ENCODE data around the gene POLE2. TPM values are rescaled to one million over a fixed set of nuclear protein-coding genes. Genes with fewer than 3 reads are reported as not detected.
"Not testable (repeated sequence)": the region's sequence is repeated elsewhere in the genome, so short reads cannot be mapped to it uniquely, and the experiment has no call there.

Gene POLE2
- total and polyA plus RNA-seq, 10 donors, result 1.8 to 7.4 (median 3.7) TPM

DNA sequence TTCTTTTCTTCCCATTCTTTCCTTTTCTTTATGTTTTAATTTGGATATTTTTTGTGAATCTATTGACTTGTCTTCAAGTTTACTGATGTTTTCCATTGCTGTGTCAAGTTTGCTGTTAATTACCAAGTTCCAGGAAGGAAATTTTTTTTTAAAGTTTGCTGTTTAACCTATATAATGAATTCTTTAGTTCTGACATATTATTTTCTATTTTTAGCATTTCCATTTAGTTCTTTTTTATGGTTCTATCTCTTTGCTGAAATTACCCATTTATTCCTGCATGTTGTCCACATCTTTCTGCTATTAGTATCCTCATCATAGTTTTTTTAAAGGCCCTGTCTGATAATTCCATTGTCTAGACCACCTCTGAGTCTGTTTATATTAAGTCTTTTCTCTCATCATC lies 32.7 kb upstream of the POLE2 start:
- no peak for DNase-seq
- intact Hi-C loops (cut with DNase I; ENCODE audit: low total_unique reads), result no loop called here
- peaks cover 0 to 71% (median 14%) of the 10 kb centered on the region in 6 donors for H3K36me3 ChIP-seq
- no peak overlapping the region for H3K4me3 ChIP-seq
- H3K27me3 ChIP-seq (replicated peaks in 1 of 7), result no peaks in the 10 kb centered on the region
- no peaks in the 10 kb centered on the region for H3K4me1 ChIP-seq
- peaks cover 0 to 13% (median 3%) of the 10 kb centered on the region in 8 donors for H3K9me3 ChIP-seq
- no peak overlapping the region for H3K27ac ChIP-seq
- TF ChIP-seq POLR2A (IDR thresholded peaks at IDR 0.05), result no peak
- TF ChIP-seq POLR2AphosphoS5 (IDR thresholded peaks at IDR 0.05), result no peak
- TF ChIP-seq, protein P1, sequence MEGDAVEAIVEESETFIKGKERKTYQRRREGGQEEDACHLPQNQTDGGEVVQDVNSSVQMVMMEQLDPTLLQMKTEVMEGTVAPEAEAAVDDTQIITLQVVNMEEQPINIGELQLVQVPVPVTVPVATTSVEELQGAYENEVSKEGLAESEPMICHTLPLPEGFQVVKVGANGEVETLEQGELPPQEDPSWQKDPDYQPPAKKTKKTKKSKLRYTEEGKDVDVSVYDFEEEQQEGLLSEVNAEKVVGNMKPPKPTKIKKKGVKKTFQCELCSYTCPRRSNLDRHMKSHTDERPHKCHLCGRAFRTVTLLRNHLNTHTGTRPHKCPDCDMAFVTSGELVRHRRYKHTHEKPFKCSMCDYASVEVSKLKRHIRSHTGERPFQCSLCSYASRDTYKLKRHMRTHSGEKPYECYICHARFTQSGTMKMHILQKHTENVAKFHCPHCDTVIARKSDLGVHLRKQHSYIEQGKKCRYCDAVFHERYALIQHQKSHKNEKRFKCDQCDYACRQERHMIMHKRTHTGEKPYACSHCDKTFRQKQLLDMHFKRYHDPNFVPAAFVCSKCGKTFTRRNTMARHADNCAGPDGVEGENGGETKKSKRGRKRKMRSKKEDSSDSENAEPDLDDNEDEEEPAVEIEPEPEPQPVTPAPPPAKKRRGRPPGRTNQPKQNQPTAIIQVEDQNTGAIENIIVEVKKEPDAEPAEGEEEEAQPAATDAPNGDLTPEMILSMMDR (IDR thresholded peaks at IDR 0.05 in 8 of 11, conservative IDR thresholded peaks at IDR 0.05 in 3 of 11), result no peak

DNA sequence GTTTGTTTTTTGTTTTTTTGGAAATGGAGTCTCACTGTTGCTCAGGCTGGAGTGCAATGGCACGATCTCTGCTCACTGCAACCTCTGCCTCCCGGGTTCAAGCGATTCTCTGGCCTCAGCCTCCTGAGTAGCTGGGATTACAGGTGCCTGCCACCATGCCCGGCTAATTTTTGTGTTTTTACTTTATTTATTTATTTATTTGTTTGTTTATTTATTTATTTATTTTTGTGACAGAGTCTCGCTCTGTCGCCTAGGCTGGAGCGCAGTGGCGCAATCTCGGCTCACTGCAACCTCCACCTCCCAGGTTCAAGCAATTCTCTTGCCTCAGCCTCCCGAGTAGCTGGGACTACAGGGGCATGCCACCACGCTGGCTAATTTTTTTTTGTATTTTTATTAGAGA lies 23.0 kb upstream of the POLE2 start:
- H3K27ac ChIP-seq; intact Hi-C loops (cut with DNase I; ENCODE audit: low total_unique reads); H3K9me3 ChIP-seq; H3K27me3 ChIP-seq (replicated peaks in 1 of 7); DNase-seq; H3K4me3 ChIP-seq; H3K4me1 ChIP-seq: not testable (repeated sequence)
- peaks cover 0 to 47% (median 7%) of the 10 kb centered on the region in 6 donors for H3K36me3 ChIP-seq
- 94 to 99% (median 96%) methylated on average over 11 of the region's 11 CpGs for WGBS, 5 donors

DNA sequence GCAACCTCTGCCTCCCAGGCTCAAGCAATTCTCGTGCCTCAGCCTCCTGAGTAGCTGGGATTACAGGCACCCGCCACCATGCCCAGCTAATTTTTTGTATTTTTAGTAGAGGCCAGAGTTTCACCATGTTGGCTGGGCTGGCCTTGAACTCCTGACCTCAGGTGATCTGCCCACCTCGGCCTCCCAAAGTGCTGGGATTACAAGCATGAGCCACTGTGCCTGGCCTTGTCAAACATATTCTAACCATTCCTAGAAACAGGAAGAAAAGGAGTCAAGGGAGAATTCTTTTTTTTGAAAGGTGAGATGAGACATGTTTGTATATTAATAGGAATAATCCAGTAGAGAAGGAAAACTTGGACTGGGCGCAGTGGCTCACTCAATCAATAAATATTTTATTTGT lies 16.5 kb upstream of the POLE2 start:
- intact Hi-C loops (cut with DNase I; ENCODE audit: low total_unique reads); H3K4me3 ChIP-seq; DNase-seq; H3K27me3 ChIP-seq (replicated peaks in 1 of 7); H3K9me3 ChIP-seq; H3K27ac ChIP-seq; H3K4me1 ChIP-seq: not testable (repeated sequence)
- peaks cover 0 to 21% (median 9%) of the 10 kb centered on the region in 6 donors for H3K36me3 ChIP-seq
- WGBS, 5 donors, result 78 to 93% (median 85%) methylated on average over 4 of the region's 4 CpGs

DNA sequence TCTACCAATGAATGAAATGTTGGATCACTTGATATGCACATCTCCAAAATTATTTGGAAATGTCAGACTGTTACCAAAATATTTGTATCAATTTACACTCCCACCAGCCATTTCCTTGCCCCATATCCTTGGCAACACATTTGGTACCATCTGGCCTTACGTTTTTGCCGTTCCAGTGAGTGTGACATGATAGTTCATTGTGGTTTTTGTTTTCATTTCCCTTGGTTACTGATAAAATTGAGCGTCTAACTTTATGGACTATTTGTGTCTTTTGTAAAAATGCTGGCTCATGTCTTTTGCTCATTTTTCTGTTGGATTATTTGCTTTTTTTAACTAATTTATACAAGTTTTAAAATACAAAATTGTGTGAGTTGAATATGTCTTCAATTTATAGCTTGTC lies 16.0 kb upstream of the POLE2 start:
- H3K9me3 ChIP-seq, result no peaks in the 10 kb centered on the region
- no peak overlapping the region for H3K4me3 ChIP-seq
- WGBS, 5 donors, result 29 to 52% (median 38%) methylated on average over 3 of the region's 3 CpGs
- no peak for DNase-seq
- H3K4me1 ChIP-seq, result peaks cover 0 to 4% (median 0%) of the 10 kb centered on the region in 6 donors
- intact Hi-C loops (cut with DNase I; ENCODE audit: low total_unique reads), result no loop called here
- peaks cover 0 to 17% (median 9%) of the 10 kb centered on the region in 6 donors for H3K36me3 ChIP-seq
- H3K27ac ChIP-seq, result no peak overlapping the region
- H3K27me3 ChIP-seq (replicated peaks in 1 of 7), result no peaks in the 10 kb centered on the region
- TF ChIP-seq POLR2AphosphoS5 (IDR thresholded peaks at IDR 0.05) (no peak), POLR2A (IDR thresholded peaks at IDR 0.05) (no peak)
- TF ChIP-seq, protein P1 (IDR thresholded peaks at IDR 0.05 in 8 of 11, conservative IDR thresholded peaks at IDR 0.05 in 3 of 11), result no peak

DNA sequence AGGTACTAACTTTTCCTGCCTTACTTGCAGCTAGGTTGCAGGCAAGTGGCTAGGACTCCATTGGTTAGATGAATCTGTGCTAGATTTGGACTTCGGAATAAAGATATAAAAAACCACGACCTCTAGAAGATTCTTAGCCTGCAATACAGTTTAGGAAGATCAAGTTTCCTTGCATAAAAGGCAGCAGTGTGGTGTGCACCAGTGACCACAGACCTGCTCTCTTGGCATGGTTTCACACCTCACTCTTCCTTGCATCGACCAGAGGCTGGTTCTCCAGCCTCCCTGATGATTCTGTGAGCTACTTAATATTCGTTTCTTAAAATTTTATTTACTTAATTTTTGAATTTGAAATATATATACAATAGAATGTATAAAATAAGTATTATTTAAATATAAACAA lies 14.7 kb upstream of the POLE2 start:
- TF ChIP-seq POLR2A (IDR thresholded peaks at IDR 0.05) (no peak), POLR2AphosphoS5 (IDR thresholded peaks at IDR 0.05) (no peak)
- TF ChIP-seq, protein P1 (IDR thresholded peaks at IDR 0.05 in 8 of 11, conservative IDR thresholded peaks at IDR 0.05 in 3 of 11), result no peak
- no peaks in the 10 kb centered on the region for H3K9me3 ChIP-seq
- WGBS, 5 donors, result 70 to 80% (median 75%) methylated on average over 4 of the region's 4 CpGs
- DNase-seq, result no peak
- intact Hi-C loops (cut with DNase I; ENCODE audit: low total_unique reads), result no loop called here
- no peak overlapping the region for H3K4me3 ChIP-seq
- peaks cover 0 to 17% (median 9%) of the 10 kb centered on the region in 6 donors for H3K36me3 ChIP-seq
- no peaks in the 10 kb centered on the region for H3K27me3 ChIP-seq (replicated peaks in 1 of 7)
- H3K4me1 ChIP-seq, result peaks cover 0 to 4% (median 0%) of the 10 kb centered on the region in 6 donors
- no peak overlapping the region for H3K27ac ChIP-seq

DNA sequence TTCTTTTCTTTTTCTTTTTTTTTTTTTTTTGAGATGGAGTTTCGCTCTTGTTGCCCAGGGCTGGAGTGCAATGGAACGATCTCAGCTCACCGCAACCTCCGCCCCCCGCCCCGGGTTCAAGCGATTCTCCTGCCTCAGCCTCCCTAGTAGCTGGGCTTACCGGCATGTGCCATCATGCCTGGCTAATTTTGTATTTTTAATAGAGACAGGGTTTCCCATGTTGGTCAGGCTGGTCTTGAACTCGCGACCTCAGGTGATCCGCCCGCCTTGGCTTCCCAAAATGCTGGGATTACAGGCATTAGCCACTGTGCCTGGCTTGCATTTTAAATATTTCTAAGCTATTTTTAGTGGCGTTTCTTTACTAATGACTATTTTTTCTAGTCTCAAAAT lies 5.7 kb upstream of the POLE2 start:
- not testable (repeated sequence) for H3K36me3 ChIP-seq; DNase-seq; H3K9me3 ChIP-seq; H3K27me3 ChIP-seq (replicated peaks in 1 of 7)
- peak overlapping the region; percentile 45 to 92 (median 68) for H3K4me3 ChIP-seq
- peak overlapping the region; percentile 90 to 97 (median 94) for H3K27ac ChIP-seq
- H3K4me1 ChIP-seq, result peaks cover 4 to 42% (median 20%) of the 10 kb centered on the region in 6 donors
- WGBS, 5 donors, result 14 to 31% (median 19%) methylated on average over 11 to 13 of the region's 13 CpGs
- intact Hi-C loops (cut with DNase I; ENCODE audit: low total_unique reads), result loop anchor here (10.0 kb wide), 1 partner anchor 71 kb away; the partner anchor contains the start of gene KLHDC2

Measured in spleen (tissue), 11 donors.